Pancreas (tissue), 10 donors: Measurements from ENCODE around the gene ITGAL. TPM values are rescaled to one million over a fixed set of nuclear protein-coding genes. Genes with fewer than 3 reads are reported as not detected.
A peak's percentile ranks its signal among the peaks of the same experiment; 100 is the strongest.

ENCODE experiments used
- ATAC-seq, 4 donors: fragments of 200-7000 bp; cut with Tn5 transposase; one replicate each; pipeline versions ENCODE4 v1.8.0 to v1.9.1; 2020; ENCODE audit warnings: mild to moderate bottlenecking in 4 of 4, moderate library complexity in 4 of 4
- DNase-seq, 6 donors: peaks; one replicate each; pipeline ENCODE4 v3.0.0-alpha.2; 2020
- FAIRE-seq: peaks from 2 replicates; lab custom pipeline; 2012; peaks lifted over from hg19 to GRCh38; lab: Jason Lieb, UNC
- H3K27ac ChIP-seq, 4 donors: fragments of 200-600 bp; sonication (generic); 1 replicate in 3 of 4; 2 replicates in 1 of 4; pipeline versions ENCODE4 v1.5.0 to v1.8.0; 2020
- H3K27me3 ChIP-seq, 4 donors: fragments of 200-600 bp; one replicate each; pipeline ENCODE4 v1.8.0; 2021
- H3K36me3 ChIP-seq, 3 donors: fragments of 200-600 bp; sonication (generic) in 1 of 3; one replicate each; pipeline versions ENCODE4 v1.5.0 to v1.8.0; 2020 to 2021
- H3K4me1 ChIP-seq, 3 donors: fragments of 200-600 bp; one replicate each; pipeline ENCODE4 v1.8.0; 2021
- H3K4me3 ChIP-seq, 4 donors: fragments of 200-600 bp; sonication (generic) in 2 of 4; one replicate each; pipeline versions ENCODE4 v1.5.0 to v1.8.0; 2020 to 2021
- H3K9me3 ChIP-seq, 4 donors: fragments of 200-600 bp; one replicate each; pipeline ENCODE4 v1.8.0; 2021
- CTCF ChIP-seq, 4 donors: fragments of 200-600 bp; sonication (generic) in 3 of 4; IDR thresholded peaks; one replicate each; pipeline versions ENCODE4 v1.5.0 to v1.8.0; 2021; ENCODE audit warnings: antibody characterized with exemption in 4 of 4
- WGBS, 2 donors: extraction: QIAGEN DNeasy Blood & Tissue Kit; methylation state at CpG; one replicate each; pipeline ENCODE4 v1.1.7; 2013; 5-methylcytosine and 5-hydroxymethylcytosine counted together
- intact Hi-C, 3 donors: fragments of 100-400 bp; cut with DNase I; formaldehyde crosslinking; loops; one replicate each; pipeline versions ENCODE4 v1.11.1 to v1.14.2; 2022
- polyA plus RNA-seq, 2 donors: library from polyadenylated mRNA; stranded (reverse); fragments of 200-250 nt; gene quantifications; one replicate each; pipeline ENCODE4 v1.2.3, GENCODE V29; 2013
- total RNA-seq, 6 donors: library from RNA; stranded (reverse); fragmentation: NEBNext Ultra II Directional in 4 of 6; extraction: Animal tissue kit (Norgen Biotek cat#: 25700) in 4 of 6; gene quantifications; one replicate each; pipeline versions ENCODE4 v1.2.1 to v1.2.4, GENCODE V29; 2021 to 2023
- donor health status: healthy with polysubstance abuse.
- donor health status: DM: no; HTN: no; CAD: no; lungs with moderate emphysema.
- donor health status: DM: no; HTN: no; CAD: no.
- donor health status: control.
- donor health status: control.
- donor health status: Bipolar disorder and iron deficiency.
- donor health status: DM: yes; HTN: yes; CAD: no.
- donor health status: DM: no; HTN: no; CAD: no.
- donor health status: DM: no; HTN: no; CAD: no.
- donor health status: DM: yes; HTN: yes; CAD: no.

The ITGAL gene
- total and polyA plus RNA-seq, 8 donors = 0.54 to 9.1 (median 1.8) TPM

- Histone ChIP-seq H3K4me3 (no peak overlapping the region), H3K27ac (no peak overlapping the region), H3K4me1 (no peaks in the 10 kb centered on the region), H3K27me3 (no peaks in the 10 kb centered on the region), H3K9me3 (no peaks in the 10 kb centered on the region), H3K36me3 (no peaks in the 10 kb centered on the region)
- ATAC-seq (peak in 2 of 4 donors; percentile 35 to 39), DNase-seq (no peak), FAIRE-seq (no peak)
- intact Hi-C loops = no loop called here
- TF ChIP-seq CTCF (IDR thresholded peaks at IDR 0.05) = no peak
- 58 to 66% methylated on average over 11 of the region's 11 CpGs for WGBS, 2 donors
Observed at GRCh38 chr16:30488764-30489605, 16.4 kb downstream of the ITGAL start.

- intact Hi-C loops = no loop called here
- Histone ChIP-seq H3K27ac (no peak overlapping the region), H3K4me1 (no peaks in the 10 kb centered on the region), H3K27me3 (no peaks in the 10 kb centered on the region), H3K9me3 (no peaks in the 10 kb centered on the region), H3K4me3 (no peak overlapping the region), H3K36me3 (no peaks in the 10 kb centered on the region)
- 85 to 94% methylated on average over 4 to 6 of the region's 6 CpGs for whole genome bisulfite sequencing, 2 donors
- no peak for DNase-seq
- TF ChIP-seq CTCF (IDR thresholded peaks at IDR 0.05) = no peak
- FAIRE-seq = no peak
- peak in 1 of 4 donors; percentile 64 for ATAC-seq
Observed at GRCh38 chr16:30490210-30490609, 17.7 kb downstream of the ITGAL start.

- Histone ChIP-seq H3K4me3 (no peak overlapping the region), H3K36me3 (no peaks in the 10 kb centered on the region), H3K4me1 (no peaks in the 10 kb centered on the region), H3K27ac (no peak overlapping the region), H3K9me3 (no peaks in the 10 kb centered on the region), H3K27me3 (no peaks in the 10 kb centered on the region)
- FAIRE-seq = no peak
- no peak for TF ChIP-seq CTCF (IDR thresholded peaks at IDR 0.05)
- ATAC-seq = no peak
- 74 to 83% methylated on average over 4 of the region's 4 CpGs for WGBS, 2 donors
- intact Hi-C loops = no loop called here
- DNase-seq = no peak
Observed at GRCh38 chr16:30491229-30491628, 18.7 kb downstream of the ITGAL start.

- no peak overlapping the region for H3K4me3 ChIP-seq
- H3K27me3 ChIP-seq = no peaks in the 10 kb centered on the region
- no peaks in the 10 kb centered on the region for H3K4me1 ChIP-seq
- no peaks in the 10 kb centered on the region for H3K36me3 ChIP-seq
- H3K27ac ChIP-seq = no peak overlapping the region
- H3K9me3 ChIP-seq = no peaks in the 10 kb centered on the region
- WGBS, 2 donors = 57 to 67% methylated on average over 6 of the region's 6 CpGs
- intact Hi-C loops = no loop called here
- no peak for FAIRE-seq
- peak in 1 of 6 donors; percentile 23 for DNase-seq
- no peak for TF ChIP-seq CTCF (IDR thresholded peaks at IDR 0.05)
- peak in 3 of 4 donors; percentile 35 to 74 (median 60) for ATAC-seq
Observed at GRCh38 chr16:30491744-30492308, 19.3 kb downstream of the ITGAL start.
